ENCODE results near the gene RGS4. TPM values are rescaled to one million over a fixed set of nuclear protein-coding genes. Genes with fewer than 3 reads are reported as not detected.
A peak's percentile ranks its signal among the peaks of the same experiment; 100 is the strongest.

RGS4 gene
- total and polyA plus RNA-seq, 2 donors (not counting 1 experiment from before 2014, with no cell fraction given): 63.3 to 80.2 TPM

DNA sequence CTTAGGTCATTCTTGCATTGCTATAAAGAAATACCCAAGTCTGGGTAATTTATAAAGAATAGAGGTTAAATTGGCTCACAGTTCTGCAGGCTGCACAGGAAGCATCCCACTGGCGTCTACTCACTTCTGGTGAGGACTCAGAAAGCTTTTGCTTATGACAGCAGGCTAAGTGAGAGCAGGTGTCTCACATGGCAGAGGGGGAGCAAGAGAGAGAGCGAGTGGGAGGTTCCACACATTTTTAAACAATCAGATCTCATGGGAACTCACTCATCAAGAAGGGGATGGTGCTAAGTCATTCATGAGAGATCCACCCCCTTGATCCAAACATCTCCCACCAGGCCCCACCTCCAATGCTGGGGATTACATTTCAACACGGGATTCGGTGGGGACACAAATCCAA, 13.6 kb upstream of the RGS4 start:
- no peak overlapping the region for H3K4me3 ChIP-seq (replicated peaks in 1 of 4; ENCODE audit: control extremely low read depth in 1 of 4, insufficient read depth in 1 of 4, low read depth in 3 of 4, low read length in 4 of 4)
- peaks cover 3% of the 10 kb centered on the region for H3K4me1 ChIP-seq (ENCODE audit: control insufficient read depth, extremely low read depth, insufficient read depth, low read length)
- no peak overlapping the region for H3K27ac ChIP-seq (ENCODE audit: insufficient read depth, low read length)
- no peaks in the 10 kb centered on the region for H3K9me3 ChIP-seq (ENCODE audit: control insufficient read depth, insufficient read depth, low read depth, low read length)
- no peak for DNase-seq (ENCODE audit: low read depth in 2 of 2)
- H3K79me2 ChIP-seq (ENCODE audit: control insufficient read depth, insufficient read depth, low read length): no peaks in the 10 kb centered on the region
- no peaks in the 10 kb centered on the region for H3K27me3 ChIP-seq (ENCODE audit: control insufficient read depth, insufficient read depth, low read length)
- no peak overlapping the region for H2AFZ ChIP-seq (ENCODE audit: low read length)
- no peak for TF ChIP-seq EZH2 (IDR thresholded peaks at IDR 0.05; ENCODE audit: low read length, missing control alignments)
- no peak for TF ChIP-seq CTCF (conservative IDR thresholded peaks at IDR 0.05 in 1 of 2, IDR thresholded peaks at IDR 0.05 in 1 of 2; ENCODE audit: low read depth in 1 of 2, low read length in 2 of 2)
- no peaks in the 10 kb centered on the region for H3K36me3 ChIP-seq (ENCODE audit: control insufficient read depth, insufficient read depth, low read length)
- H3K4me2 ChIP-seq (ENCODE audit: extremely low read depth, insufficient read depth, low read length): no peak overlapping the region
- no peak overlapping the region for H3K9ac ChIP-seq (ENCODE audit: insufficient read depth, low read length)
- no peaks in the 10 kb centered on the region for H4K20me1 ChIP-seq (ENCODE audit: control insufficient read depth, extremely low read depth, insufficient read depth, low read length)

- Histone ChIP-seq H2AFZ (ENCODE audit: low read length) (no peak overlapping the region), H3K9me3 (ENCODE audit: control insufficient read depth, insufficient read depth, low read depth, low read length) (no peaks in the 10 kb centered on the region), H3K4me2 (ENCODE audit: extremely low read depth, insufficient read depth, low read length) (no peak overlapping the region), H3K79me2 (ENCODE audit: control insufficient read depth, insufficient read depth, low read length) (no peaks in the 10 kb centered on the region), H3K4me1 (ENCODE audit: control insufficient read depth, extremely low read depth, insufficient read depth, low read length) (peaks cover 3% of the 10 kb centered on the region), H3K4me3 (replicated peaks in 1 of 4; ENCODE audit: control extremely low read depth in 1 of 4, insufficient read depth in 1 of 4, low read depth in 3 of 4, low read length in 4 of 4) (no peak overlapping the region), H4K20me1 (ENCODE audit: control insufficient read depth, extremely low read depth, insufficient read depth, low read length) (no peaks in the 10 kb centered on the region), H3K27me3 (ENCODE audit: control insufficient read depth, insufficient read depth, low read length) (no peaks in the 10 kb centered on the region), H3K27ac (ENCODE audit: insufficient read depth, low read length) (no peak overlapping the region), H3K36me3 (ENCODE audit: control insufficient read depth, insufficient read depth, low read length) (no peaks in the 10 kb centered on the region), H3K9ac (ENCODE audit: insufficient read depth, low read length) (no peak overlapping the region)
- peak; percentile 55 to 82 for DNase-seq (ENCODE audit: low read depth in 2 of 2)
- TF ChIP-seq CTCF (conservative IDR thresholded peaks at IDR 0.05 in 1 of 2, IDR thresholded peaks at IDR 0.05 in 1 of 2; ENCODE audit: low read depth in 1 of 2, low read length in 2 of 2) (no peak), EZH2 (IDR thresholded peaks at IDR 0.05; ENCODE audit: low read length, missing control alignments) (no peak)
These were observed 12.3 kb upstream of the RGS4 start for GRCh38 chr1:163056831-163057230.

DNA sequence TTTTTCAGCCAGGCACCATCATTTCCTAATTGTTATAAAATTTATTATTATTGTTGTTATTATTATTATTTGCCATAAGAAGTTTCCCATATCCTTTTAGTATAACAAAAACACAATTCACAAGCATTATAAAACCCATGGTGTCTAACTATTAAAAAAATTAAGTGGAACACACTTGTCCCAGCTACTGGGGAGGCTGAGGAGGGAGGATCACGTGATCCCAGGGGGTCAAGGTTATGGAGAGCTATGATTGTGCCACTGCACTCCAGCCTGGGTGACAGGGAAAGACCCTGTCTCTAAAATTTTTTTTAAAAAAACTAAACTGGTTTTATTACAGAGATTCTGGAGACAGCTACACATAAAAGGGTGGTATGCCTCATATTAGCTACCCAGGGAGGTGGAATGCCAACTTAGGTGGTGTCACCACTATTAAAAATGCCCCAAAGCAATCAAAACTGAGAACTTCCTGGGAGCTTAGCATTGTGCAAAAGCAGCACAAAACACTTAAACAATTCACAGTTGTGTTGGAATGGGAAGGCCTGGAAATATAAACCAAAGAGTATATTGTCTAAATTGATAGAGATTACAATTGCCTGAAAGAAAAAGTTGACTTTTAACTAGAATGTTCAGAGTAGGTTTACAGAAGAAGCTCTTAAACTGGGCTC, 8.7 kb upstream of the RGS4 start:
- Histone ChIP-seq H3K27me3 (ENCODE audit: control insufficient read depth, insufficient read depth, low read length) (no peaks in the 10 kb centered on the region), H3K9ac (ENCODE audit: insufficient read depth, low read length) (no peak overlapping the region), H4K20me1 (ENCODE audit: control insufficient read depth, extremely low read depth, insufficient read depth, low read length) (no peaks in the 10 kb centered on the region), H3K9me3 (ENCODE audit: control insufficient read depth, insufficient read depth, low read depth, low read length) (no peaks in the 10 kb centered on the region), H3K4me2 (ENCODE audit: extremely low read depth, insufficient read depth, low read length) (no peak overlapping the region), H3K79me2 (ENCODE audit: control insufficient read depth, insufficient read depth, low read length) (no peaks in the 10 kb centered on the region), H3K4me3 (replicated peaks in 1 of 4; ENCODE audit: control extremely low read depth in 1 of 4, insufficient read depth in 1 of 4, low read depth in 3 of 4, low read length in 4 of 4) (no peak overlapping the region), H2AFZ (ENCODE audit: low read length) (no peak overlapping the region), H3K36me3 (ENCODE audit: control insufficient read depth, insufficient read depth, low read length) (no peaks in the 10 kb centered on the region), H3K4me1 (ENCODE audit: control insufficient read depth, extremely low read depth, insufficient read depth, low read length) (peaks cover 2% of the 10 kb centered on the region), H3K27ac (ENCODE audit: insufficient read depth, low read length) (no peak overlapping the region)
- no peak for DNase-seq (ENCODE audit: low read depth in 2 of 2)
- no peak for TF ChIP-seq EZH2 (IDR thresholded peaks at IDR 0.05; ENCODE audit: low read length, missing control alignments)
- no peak for TF ChIP-seq CTCF (conservative IDR thresholded peaks at IDR 0.05 in 1 of 2, IDR thresholded peaks at IDR 0.05 in 1 of 2; ENCODE audit: low read depth in 1 of 2, low read length in 2 of 2)
